ENCODE results near the gene CFAP68.

CFAP68 gene

GRCh38 chr11:111860257-111860656 lies 19.1 kb upstream of the CFAP68 start:
- no peak for TF ChIP-seq CTCF (IDR thresholded peaks at IDR 0.05; ENCODE audit: insufficient read depth, low read depth, low read length, missing control alignments)
- no peak overlapping the region for H3K4me3 ChIP-seq (ENCODE audit: low read length)

GRCh38 chr11:111870113-111870512 lies 9.2 kb upstream of the CFAP68 start:
- peak; percentile 54 for DNase-seq (ENCODE audit: low read depth)
- no peak for TF ChIP-seq CTCF (IDR thresholded peaks at IDR 0.05; ENCODE audit: insufficient read depth, low read depth, low read length, missing control alignments)

More at GRCh38 chr11:111860257-111860656, 19.1 kb upstream of the CFAP68 start:
- DNase-seq (ENCODE audit: low read depth), result no peak

GRCh38 chr11:111870522-111870885 lies 8.8 kb upstream of the CFAP68 start:
- H3K4me3 ChIP-seq (ENCODE audit: low read length), result peak overlapping the region; percentile 84
- TF ChIP-seq CTCF (IDR thresholded peaks at IDR 0.05; ENCODE audit: insufficient read depth, low read depth, low read length, missing control alignments), result no peak
- peak; percentile 5 for DNase-seq (ENCODE audit: low read depth)

More at GRCh38 chr11:111870113-111870512, 9.2 kb upstream of the CFAP68 start:
- peak overlapping the region; percentile 84 for H3K4me3 ChIP-seq (ENCODE audit: low read length)

GRCh38 chr11:111870886-111871692 lies 8.3 kb upstream of the CFAP68 start, which contains the start of gene ALG9:
TSS of gene ALG9 (minus strand) at chr11:111871581. CDS start at chr11:111871482, 99 bp downstream.
- H3K4me3 ChIP-seq (ENCODE audit: low read length), result peak within 1 kb of the TSS; percentile 84
- TF ChIP-seq CTCF (IDR thresholded peaks at IDR 0.05; ENCODE audit: insufficient read depth, low read depth, low read length, missing control alignments), result peak; percentile 68
- peak; percentile 85 for DNase-seq (ENCODE audit: low read depth)

- DNase-seq (ENCODE audit: low read depth), result no peak
- peak overlapping the region; percentile 84 for H3K4me3 ChIP-seq (ENCODE audit: low read length)
- no peak for TF ChIP-seq CTCF (IDR thresholded peaks at IDR 0.05; ENCODE audit: insufficient read depth, low read depth, low read length, missing control alignments)
Observed at GRCh38 chr11:111871693-111872161, 7.6 kb upstream of the CFAP68 start.

- TF ChIP-seq CTCF (IDR thresholded peaks at IDR 0.05; ENCODE audit: insufficient read depth, low read depth, low read length, missing control alignments), result peak; percentile 9
- peak overlapping the region; percentile 75 for H3K4me3 ChIP-seq (ENCODE audit: low read length)
- peak; percentile 54 for DNase-seq (ENCODE audit: low read depth)
Observed at GRCh38 chr11:111878385-111878848, 924 bp upstream of the CFAP68 start.
